HepG2 (cell line): ENCODE measurements around the gene GPR139. TPM values are rescaled to one million over a fixed set of nuclear protein-coding genes. Genes with fewer than 3 reads are reported as not detected.

ENCODE experiments used
- ARNTL ChIP-seq: sonication (generic); formaldehyde crosslinking; IDR thresholded peaks from 2 replicates; pipeline ENCODE4 v1.4.0; 2020; ENCODE audit warnings: mild to moderate bottlenecking, missing genetic modification reagents
- ATF7 ChIP-seq, 2 experiments: fragments of 450-650 bp in 1 of 2; sonication (generic) in 1 of 2; formaldehyde crosslinking in 1 of 2; IDR thresholded peaks; 2 replicates each; pipeline versions ENCODE4 v1.4.0 to v1.6.1; 2016 to 2020; ENCODE audit warnings: antibody characterized with exemption in 1 of 2, mild to moderate bottlenecking in 1 of 2, missing genetic modification reagents in 1 of 2
- FOXP4 ChIP-seq: sonication (generic); formaldehyde crosslinking; IDR thresholded peaks from 2 replicates; pipeline ENCODE4 v1.4.0; 2020; ENCODE audit warnings: missing genetic modification reagents
- IRF9 ChIP-seq: sonication (generic); formaldehyde crosslinking; IDR thresholded peaks from 2 replicates; pipeline ENCODE4 v1.8.0; 2022; ENCODE audit warnings: missing genetic modification reagents, mild to moderate bottlenecking, borderline replicate concordance
- KLF16 ChIP-seq, 2 experiments: sonication (generic) in 1 of 2; formaldehyde crosslinking in 1 of 2; IDR thresholded peaks; 2 replicates each; pipeline versions ENCODE4 v1.6.1 to v1.8.0; 2016 to 2023; ENCODE audit warnings: missing genetic modification reagents in 2 of 2, missing compliant biosample characterization in 1 of 2
- MLLT10 ChIP-seq: sonication (generic); formaldehyde crosslinking; IDR thresholded peaks from 2 replicates; pipeline ENCODE4 v1.4.0; 2020; ENCODE audit warnings: missing genetic modification reagents
- ZFP36L1 ChIP-seq: sonication (generic); formaldehyde crosslinking; IDR thresholded peaks from 2 replicates; pipeline ENCODE4 v1.8.0; 2022; ENCODE audit warnings: mild to moderate bottlenecking, missing genetic modification reagents, moderate library complexity
- ZNF264 ChIP-seq: sonication (generic); formaldehyde crosslinking; IDR thresholded peaks from 2 replicates; pipeline ENCODE4 v1.4.0; 2020; ENCODE audit warnings: missing genetic modification reagents
- ZNF350 ChIP-seq: sonication (generic); formaldehyde crosslinking; IDR thresholded peaks from 2 replicates; pipeline ENCODE4 v1.4.0; 2020; ENCODE audit warnings: mild to moderate bottlenecking, low read depth, missing genetic modification reagents, borderline replicate concordance
- ZNF430 ChIP-seq: sonication (generic); formaldehyde crosslinking; IDR thresholded peaks from 2 replicates; pipeline ENCODE4 v1.9.0; 2021; ENCODE audit warnings: mild to moderate bottlenecking, missing genetic modification reagents
- ZNF607 ChIP-seq: sonication (generic); formaldehyde crosslinking; IDR thresholded peaks from 2 replicates; pipeline ENCODE4 v1.5.1; 2020; ENCODE audit warnings: missing genetic modification reagents, mild to moderate bottlenecking, borderline replicate concordance
- polyA plus RNA-seq, 8 experiments: library from polyadenylated mRNA; depleted of rRNA in 3 of 8; stranded (reverse) in 7 of 8; unstranded in 1 of 8; fragments of >200 nt; fragmentation: Illumina TruSeq in 4 of 8; extraction: Trizol in 4 of 8; gene quantifications; 2 replicates each; pipeline versions ENCODE4 v1.2.1 to v1.2.3, GENCODE V29; 2011 to 2016; ENCODE audit warnings: low read depth in 4 of 8, missing spikeins in 1 of 8, mixed read lengths in 1 of 8; ENCODE audit not compliant: insufficient read depth in 1 of 8
- total RNA-seq, 5 experiments: library from RNA; depleted of rRNA; stranded (reverse); fragments of >200 nt; fragmentation: Illumina TruSeq; extraction: Trizol; gene quantifications; 2 replicates each; pipeline ENCODE4 v1.2.3, GENCODE V29; 2016; ENCODE audit warnings: low read depth in 1 of 5
- TF ChIP-seq, protein P1 (sequence below): sonication (generic); formaldehyde crosslinking; IDR thresholded peaks from 2 replicates; pipeline ENCODE4 v1.4.0; 2020; ENCODE audit warnings: missing genetic modification reagents
- TF ChIP-seq, protein P2 (sequence below): sonication (generic); formaldehyde crosslinking; IDR thresholded peaks from 2 replicates; pipeline ENCODE4 v1.8.1; 2023; ENCODE audit warnings: mild to moderate bottlenecking, missing genetic modification reagents, borderline replicate concordance
- TF ChIP-seq, protein P3 (sequence below): sonication (generic); formaldehyde crosslinking; IDR thresholded peaks from 2 replicates; pipeline ENCODE4 v1.5.1; 2020; ENCODE audit warnings: missing genetic modification reagents, mild to moderate bottlenecking, borderline replicate concordance

The GPR139 gene
- total and polyA plus RNA-seq, 2 of the 13 experiments (the other 11 are each of a cell fraction or from before 2014, with no cell fraction given): not detected

GRCh38 chr16:20001856-20002707 is 71.6 kb downstream of the GPR139 start (continued):
- TF ChIP-seq KLF16 (CRISPR knock-in tag; IDR thresholded peaks at IDR 0.05): no peak
- peak; percentile 75 for TF ChIP-seq ZNF350 (CRISPR knock-in tag)
- TF ChIP-seq IRF9 (CRISPR knock-in tag): peak; percentile 73; the same call in 1 of the 2 replicates
- TF ChIP-seq, protein P1, sequence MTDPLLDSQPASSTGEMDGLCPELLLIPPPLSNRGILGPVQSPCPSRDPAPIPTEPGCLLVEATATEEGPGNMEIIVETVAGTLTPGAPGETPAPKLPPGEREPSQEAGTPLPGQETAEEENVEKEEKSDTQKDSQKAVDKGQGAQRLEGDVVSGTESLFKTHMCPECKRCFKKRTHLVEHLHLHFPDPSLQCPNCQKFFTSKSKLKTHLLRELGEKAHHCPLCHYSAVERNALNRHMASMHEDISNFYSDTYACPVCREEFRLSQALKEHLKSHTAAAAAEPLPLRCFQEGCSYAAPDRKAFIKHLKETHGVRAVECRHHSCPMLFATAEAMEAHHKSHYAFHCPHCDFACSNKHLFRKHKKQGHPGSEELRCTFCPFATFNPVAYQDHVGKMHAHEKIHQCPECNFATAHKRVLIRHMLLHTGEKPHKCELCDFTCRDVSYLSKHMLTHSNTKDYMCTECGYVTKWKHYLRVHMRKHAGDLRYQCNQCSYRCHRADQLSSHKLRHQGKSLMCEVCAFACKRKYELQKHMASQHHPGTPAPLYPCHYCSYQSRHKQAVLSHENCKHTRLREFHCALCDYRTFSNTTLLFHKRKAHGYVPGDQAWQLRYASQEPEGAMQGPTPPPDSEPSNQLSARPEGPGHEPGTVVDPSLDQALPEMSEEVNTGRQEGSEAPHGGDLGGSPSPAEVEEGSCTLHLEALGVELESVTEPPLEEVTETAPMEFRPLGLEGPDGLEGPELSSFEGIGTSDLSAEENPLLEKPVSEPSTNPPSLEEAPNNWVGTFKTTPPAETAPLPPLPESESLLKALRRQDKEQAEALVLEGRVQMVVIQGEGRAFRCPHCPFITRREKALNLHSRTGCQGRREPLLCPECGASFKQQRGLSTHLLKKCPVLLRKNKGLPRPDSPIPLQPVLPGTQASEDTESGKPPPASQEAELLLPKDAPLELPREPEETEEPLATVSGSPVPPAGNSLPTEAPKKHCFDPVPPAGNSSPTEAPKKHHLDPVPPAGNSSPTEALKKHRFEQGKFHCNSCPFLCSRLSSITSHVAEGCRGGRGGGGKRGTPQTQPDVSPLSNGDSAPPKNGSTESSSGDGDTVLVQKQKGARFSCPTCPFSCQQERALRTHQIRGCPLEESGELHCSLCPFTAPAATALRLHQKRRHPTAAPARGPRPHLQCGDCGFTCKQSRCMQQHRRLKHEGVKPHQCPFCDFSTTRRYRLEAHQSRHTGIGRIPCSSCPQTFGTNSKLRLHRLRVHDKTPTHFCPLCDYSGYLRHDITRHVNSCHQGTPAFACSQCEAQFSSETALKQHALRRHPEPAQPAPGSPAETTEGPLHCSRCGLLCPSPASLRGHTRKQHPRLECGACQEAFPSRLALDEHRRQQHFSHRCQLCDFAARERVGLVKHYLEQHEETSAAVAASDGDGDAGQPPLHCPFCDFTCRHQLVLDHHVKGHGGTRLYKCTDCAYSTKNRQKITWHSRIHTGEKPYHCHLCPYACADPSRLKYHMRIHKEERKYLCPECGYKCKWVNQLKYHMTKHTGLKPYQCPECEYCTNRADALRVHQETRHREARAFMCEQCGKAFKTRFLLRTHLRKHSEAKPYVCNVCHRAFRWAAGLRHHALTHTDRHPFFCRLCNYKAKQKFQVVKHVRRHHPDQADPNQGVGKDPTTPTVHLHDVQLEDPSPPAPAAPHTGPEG (CRISPR knock-in tag): no peak
- TF ChIP-seq, protein P2, sequence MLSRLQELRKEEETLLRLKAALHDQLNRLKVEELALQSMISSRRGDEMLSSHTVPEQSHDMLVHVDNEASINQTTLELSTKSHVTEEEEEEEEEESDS (CRISPR knock-in tag): no peak
- peak; percentile 99 for TF ChIP-seq ARNTL
- TF ChIP-seq FOXP4 (CRISPR knock-in tag): peak; percentile 40; the same call in 1 of the 2 replicates
- peak; percentile 58; the same call in 1 of the 2 replicates for TF ChIP-seq ZNF607 (CRISPR knock-in tag)
- peak; percentile 75; the same call in 1 of the 2 replicates for TF ChIP-seq ZNF430 (CRISPR knock-in tag)
- TF ChIP-seq, protein P3, sequence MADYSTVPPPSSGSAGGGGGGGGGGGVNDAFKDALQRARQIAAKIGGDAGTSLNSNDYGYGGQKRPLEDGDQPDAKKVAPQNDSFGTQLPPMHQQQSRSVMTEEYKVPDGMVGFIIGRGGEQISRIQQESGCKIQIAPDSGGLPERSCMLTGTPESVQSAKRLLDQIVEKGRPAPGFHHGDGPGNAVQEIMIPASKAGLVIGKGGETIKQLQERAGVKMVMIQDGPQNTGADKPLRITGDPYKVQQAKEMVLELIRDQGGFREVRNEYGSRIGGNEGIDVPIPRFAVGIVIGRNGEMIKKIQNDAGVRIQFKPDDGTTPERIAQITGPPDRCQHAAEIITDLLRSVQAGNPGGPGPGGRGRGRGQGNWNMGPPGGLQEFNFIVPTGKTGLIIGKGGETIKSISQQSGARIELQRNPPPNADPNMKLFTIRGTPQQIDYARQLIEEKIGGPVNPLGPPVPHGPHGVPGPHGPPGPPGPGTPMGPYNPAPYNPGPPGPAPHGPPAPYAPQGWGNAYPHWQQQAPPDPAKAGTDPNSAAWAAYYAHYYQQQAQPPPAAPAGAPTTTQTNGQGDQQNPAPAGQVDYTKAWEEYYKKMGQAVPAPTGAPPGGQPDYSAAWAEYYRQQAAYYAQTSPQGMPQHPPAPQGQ (CRISPR knock-in tag): no peak
- peak; percentile 71; the same call in 1 of the 2 replicates for TF ChIP-seq ZNF264 (CRISPR knock-in tag)
- TF ChIP-seq ATF7 (IDR thresholded peaks at IDR 0.05): no peak
- no peak for TF ChIP-seq ATF7 (CRISPR knock-in tag; IDR thresholded peaks at IDR 0.05)
- TF ChIP-seq MLLT10 (CRISPR knock-in tag): no peak
- no peak for TF ChIP-seq ZFP36L1 (CRISPR knock-in tag)
